Esophagus squamous epithelium (tissue), 4 donors: ENCODE data around the gene PBRM1.

Experiments
- CTCF ChIP-seq, 6 experiments: fragments of 450-650 bp in 4 of 6; fragments of 200-600 bp in 2 of 6; sonication (generic) in 2 of 6; IDR thresholded peaks; one replicate each; pipeline ENCODE4 v1.5.1; 2016 to 2019; ENCODE audit warnings: antibody characterized with exemption in 6 of 6, mild to moderate bottlenecking in 4 of 6, moderate library complexity in 4 of 6
- POLR2A ChIP-seq, 4 donors: fragments of 450-650 bp; IDR thresholded peaks; one replicate each; pipeline ENCODE4 v1.6.1; 2017; ENCODE audit warnings: antibody characterized with exemption in 4 of 4, mild to moderate bottlenecking in 4 of 4, moderate library complexity in 3 of 4

- TF ChIP-seq CTCF (IDR thresholded peaks at IDR 0.05) (no peak), POLR2A (IDR thresholded peaks at IDR 0.05) (no peak)
Measured at GRCh38 chr3:52684184-52684583, 1.5 kb downstream of the PBRM1 start.
